K562 (cell line): ENCODE results near the gene KIF5A. TPM values are rescaled to one million over a fixed set of nuclear protein-coding genes. Genes with fewer than 3 reads are reported as not detected.

Source experiments
- ARHGAP35 ChIP-seq: fragments of 450-650 bp; IDR thresholded peaks from 2 replicates; pipeline ENCODE4 v1.6.1; 2018; ENCODE audit not compliant: partially characterized antibody
- CHD2 ChIP-seq: IDR thresholded peaks from 2 replicates; pipeline ENCODE4 v1.6.1; 2011; ENCODE audit warnings: low read depth, low read length
- DPF2 ChIP-seq: fragments of 450-650 bp; IDR thresholded peaks from 2 replicates; pipeline ENCODE4 v1.6.1; 2016
- FOXP1 ChIP-seq: sonication (generic); formaldehyde crosslinking; IDR thresholded peaks from 2 replicates; pipeline ENCODE4 v1.8.0; 2022; ENCODE audit warnings: mild to moderate bottlenecking, missing genetic modification reagents
- MBD2 ChIP-seq: sonication (generic); IDR thresholded peaks from 2 replicates; pipeline ENCODE4 v1.6.1; 2016; ENCODE audit warnings: low read depth, borderline replicate concordance
- RBM14 ChIP-seq: fragments of 200-400 bp; formaldehyde crosslinking; IDR thresholded peaks from 2 replicates; pipeline ENCODE4 v1.6.1; 2018; ENCODE audit warnings: low read depth, mild to moderate bottlenecking, low read length, moderate library complexity, borderline replicate concordance; ENCODE audit not compliant: insufficient read depth
- TOE1 ChIP-seq, 2 experiments: fragments of 450-650 bp in 1 of 2; sonication (generic) in 1 of 2; formaldehyde crosslinking in 1 of 2; IDR thresholded peaks; 2 replicates each; pipeline versions ENCODE4 v1.7.1 to v1.8.0; 2016 to 2022; ENCODE audit warnings: borderline replicate concordance in 2 of 2, mild to moderate bottlenecking in 2 of 2, antibody characterized with exemption in 1 of 2, inconsistent platforms in 1 of 2, low read depth in 1 of 2, missing genetic modification reagents in 1 of 2, moderate library complexity in 1 of 2
- TSC22D4 ChIP-seq: fragments of 450-650 bp; IDR thresholded peaks from 2 replicates; pipeline ENCODE4 v1.6.1; 2016; ENCODE audit warnings: missing genetic modification characterization, missing biosample characterization, control low read depth
- ZC3H11A ChIP-seq: IDR thresholded peaks from 2 replicates; pipeline ENCODE4 v1.6.1; 2012; ENCODE audit warnings: low read depth, low read length, improper control_type of control experiment
- ZNF436 ChIP-seq: fragments of 250-450, 450-650 bp; sonication (Bioruptor Pico); formaldehyde crosslinking; IDR thresholded peaks from 2 replicates; pipeline ENCODE4 v1.7.0; 2020; ENCODE audit warnings: mild to moderate bottlenecking
- polyA plus RNA-seq, 8 experiments: library from polyadenylated mRNA; depleted of rRNA in 4 of 8; stranded (reverse) in 5 of 8; unstranded in 3 of 8; fragments of >200 nt; fragmentation: Nextera tagmentation in 2 of 8; fragmentation: Illumina TruSeq in 1 of 8; extraction: Ambion mirVana in 2 of 8; extraction: Trizol in 1 of 8; gene quantifications; 2 replicates each; pipeline versions ENCODE4 v1.2.1 to v1.2.3, GENCODE V29; 2011 to 2014; ENCODE audit warnings: inconsistent platforms in 1 of 8, missing spikeins in 1 of 8
- total RNA-seq, 7 experiments: library from RNA; depleted of rRNA in 6 of 7; stranded (reverse); fragments of >200 nt in 6 of 7; fragmentation: Illumina TruSeq in 2 of 7; extraction: Trizol in 2 of 7; gene quantifications; 2 replicates each; pipeline versions ENCODE4 v1.2.1 to v1.2.3, GENCODE V29; 2011 to 2021; ENCODE audit warnings: low replicate concordance in 1 of 7
- TF ChIP-seq, protein P1 (sequence below): fragments of 450-650 bp; IDR thresholded peaks from 2 replicates; pipeline ENCODE4 v1.6.1; 2017; ENCODE audit warnings: mild to moderate bottlenecking, moderate library complexity
- TF ChIP-seq, protein P2 (sequence below): IDR thresholded peaks from 3 replicates; pipeline ENCODE4 v1.6.1; 2011; ENCODE audit warnings: borderline replicate concordance, mild to moderate bottlenecking; ENCODE audit not compliant: insufficient read length, insufficient read depth
- TF ChIP-seq, protein P3 (sequence below), 3 experiments: fragments of 200-800 bp in 1 of 3; fragments of 250-450 bp in 1 of 3; fragments of 450-650 bp in 1 of 3; sonication (Bioruptor Pico) in 1 of 3; sonication (Bioruptor generic) in 1 of 3; formaldehyde crosslinking in 1 of 3; IDR thresholded peaks; 2 replicates each; pipeline versions ENCODE4 v1.6.1 to v1.8.0; 2016 to 2022; ENCODE audit warnings: mild to moderate bottlenecking in 2 of 3, missing genetic modification characterization in 2 of 3, missing compliant biosample characterization in 1 of 3, moderate library complexity in 1 of 3
- TF ChIP-seq, protein P4 (sequence below), 2 experiments: IDR thresholded peaks; 2 replicates each; pipeline ENCODE4 v1.6.1; 2011; ENCODE audit warnings: borderline replicate concordance in 1 of 2, control low read depth in 1 of 2, low read depth in 1 of 2, low read length in 1 of 2, mild to moderate bottlenecking in 1 of 2, mixed read lengths in 1 of 2, moderate library complexity in 1 of 2; ENCODE audit not compliant: insufficient read depth in 1 of 2, insufficient read length in 1 of 2, poor library complexity in 1 of 2, severe bottlenecking in 1 of 2; ENCODE audit errors: extremely low read depth in 1 of 2
- TF ChIP-seq, protein P5 (sequence below): fragments of 450-650 bp; formaldehyde crosslinking; IDR thresholded peaks from 2 replicates; pipeline ENCODE4 v1.4.0; 2020; ENCODE audit warnings: mild to moderate bottlenecking, moderate library complexity

KIF5A gene
- total and polyA plus RNA-seq, 9 of the 15 experiments (the other 6 are each of a cell fraction or from before 2014, with no cell fraction given): 3.4 to 17.7 (median 8.0) TPM

DNA sequence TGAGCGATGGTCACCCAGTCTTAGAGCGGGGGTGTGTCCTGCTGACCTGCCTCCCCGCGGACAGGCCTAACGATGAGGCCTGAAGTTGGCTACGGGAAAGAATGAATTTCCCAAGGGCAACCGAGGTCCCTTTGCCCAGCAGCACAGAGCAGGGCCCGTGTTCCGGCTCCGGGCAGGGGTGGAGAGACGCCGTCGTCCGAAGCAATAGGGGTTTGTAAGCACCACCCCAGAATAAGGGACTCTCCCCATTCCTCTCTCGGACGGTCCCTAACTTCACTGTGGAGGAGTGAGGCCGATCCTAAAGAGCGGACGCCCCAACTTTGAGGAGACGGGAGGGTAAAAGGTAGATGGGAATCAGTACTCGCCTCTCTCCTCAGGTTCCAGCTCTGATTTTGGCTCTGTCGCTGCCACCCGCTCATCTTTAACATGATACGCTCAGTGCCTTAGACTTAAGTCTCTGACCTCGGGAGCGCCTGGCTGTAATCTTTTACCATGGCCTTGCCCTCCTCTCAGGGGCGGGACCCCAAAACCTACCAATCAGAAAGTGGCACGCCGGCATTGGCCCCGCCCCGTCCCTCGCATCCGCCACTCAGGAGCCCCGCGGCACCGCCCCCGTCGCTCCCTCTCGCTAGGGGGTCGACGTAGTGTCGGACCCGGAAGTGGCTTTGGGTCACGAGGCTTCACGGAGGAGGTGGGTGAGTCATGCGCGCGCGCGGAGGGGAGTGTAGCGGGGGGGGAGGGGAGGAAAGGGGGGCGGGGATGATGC is 29.6 kb upstream of the KIF5A start, which contains the start of gene DDIT3 (continued):
- TF ChIP-seq, protein P1, sequence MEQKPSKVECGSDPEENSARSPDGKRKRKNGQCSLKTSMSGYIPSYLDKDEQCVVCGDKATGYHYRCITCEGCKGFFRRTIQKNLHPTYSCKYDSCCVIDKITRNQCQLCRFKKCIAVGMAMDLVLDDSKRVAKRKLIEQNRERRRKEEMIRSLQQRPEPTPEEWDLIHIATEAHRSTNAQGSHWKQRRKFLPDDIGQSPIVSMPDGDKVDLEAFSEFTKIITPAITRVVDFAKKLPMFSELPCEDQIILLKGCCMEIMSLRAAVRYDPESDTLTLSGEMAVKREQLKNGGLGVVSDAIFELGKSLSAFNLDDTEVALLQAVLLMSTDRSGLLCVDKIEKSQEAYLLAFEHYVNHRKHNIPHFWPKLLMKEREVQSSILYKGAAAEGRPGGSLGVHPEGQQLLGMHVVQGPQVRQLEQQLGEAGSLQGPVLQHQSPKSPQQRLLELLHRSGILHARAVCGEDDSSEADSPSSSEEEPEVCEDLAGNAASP: no peak
- TF ChIP-seq TOE1 (IDR thresholded peaks at IDR 0.05; ENCODE audit: borderline replicate concordance) (peak; percentile 93), TOE1 (CRISPR knock-in tag; IDR thresholded peaks at IDR 0.05; ENCODE audit: borderline replicate concordance, low read depth) (no peak; the same call in 1 of the 2 replicates), ZNF436 (0 out of 2 replicates have a peak, but pooled peaks have one; percentile 62), DPF2 (0 out of 2 replicates have a peak, but pooled peaks have one; percentile 37), TSC22D4 (tag) (no peak), ZC3H11A (no peak; the same call in 1 of the 2 replicates), RBM14 (no peak), MBD2 (peak; percentile 86), CHD2 (peak; percentile 63), ARHGAP35 (no peak), FOXP1 (CRISPR knock-in tag) (peak; percentile 75; the same call in 1 of the 2 replicates)
- TF ChIP-seq, protein P2, sequence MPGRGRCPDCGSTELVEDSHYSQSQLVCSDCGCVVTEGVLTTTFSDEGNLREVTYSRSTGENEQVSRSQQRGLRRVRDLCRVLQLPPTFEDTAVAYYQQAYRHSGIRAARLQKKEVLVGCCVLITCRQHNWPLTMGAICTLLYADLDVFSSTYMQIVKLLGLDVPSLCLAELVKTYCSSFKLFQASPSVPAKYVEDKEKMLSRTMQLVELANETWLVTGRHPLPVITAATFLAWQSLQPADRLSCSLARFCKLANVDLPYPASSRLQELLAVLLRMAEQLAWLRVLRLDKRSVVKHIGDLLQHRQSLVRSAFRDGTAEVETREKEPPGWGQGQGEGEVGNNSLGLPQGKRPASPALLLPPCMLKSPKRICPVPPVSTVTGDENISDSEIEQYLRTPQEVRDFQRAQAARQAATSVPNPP: no peak
- TF ChIP-seq, protein P3, sequence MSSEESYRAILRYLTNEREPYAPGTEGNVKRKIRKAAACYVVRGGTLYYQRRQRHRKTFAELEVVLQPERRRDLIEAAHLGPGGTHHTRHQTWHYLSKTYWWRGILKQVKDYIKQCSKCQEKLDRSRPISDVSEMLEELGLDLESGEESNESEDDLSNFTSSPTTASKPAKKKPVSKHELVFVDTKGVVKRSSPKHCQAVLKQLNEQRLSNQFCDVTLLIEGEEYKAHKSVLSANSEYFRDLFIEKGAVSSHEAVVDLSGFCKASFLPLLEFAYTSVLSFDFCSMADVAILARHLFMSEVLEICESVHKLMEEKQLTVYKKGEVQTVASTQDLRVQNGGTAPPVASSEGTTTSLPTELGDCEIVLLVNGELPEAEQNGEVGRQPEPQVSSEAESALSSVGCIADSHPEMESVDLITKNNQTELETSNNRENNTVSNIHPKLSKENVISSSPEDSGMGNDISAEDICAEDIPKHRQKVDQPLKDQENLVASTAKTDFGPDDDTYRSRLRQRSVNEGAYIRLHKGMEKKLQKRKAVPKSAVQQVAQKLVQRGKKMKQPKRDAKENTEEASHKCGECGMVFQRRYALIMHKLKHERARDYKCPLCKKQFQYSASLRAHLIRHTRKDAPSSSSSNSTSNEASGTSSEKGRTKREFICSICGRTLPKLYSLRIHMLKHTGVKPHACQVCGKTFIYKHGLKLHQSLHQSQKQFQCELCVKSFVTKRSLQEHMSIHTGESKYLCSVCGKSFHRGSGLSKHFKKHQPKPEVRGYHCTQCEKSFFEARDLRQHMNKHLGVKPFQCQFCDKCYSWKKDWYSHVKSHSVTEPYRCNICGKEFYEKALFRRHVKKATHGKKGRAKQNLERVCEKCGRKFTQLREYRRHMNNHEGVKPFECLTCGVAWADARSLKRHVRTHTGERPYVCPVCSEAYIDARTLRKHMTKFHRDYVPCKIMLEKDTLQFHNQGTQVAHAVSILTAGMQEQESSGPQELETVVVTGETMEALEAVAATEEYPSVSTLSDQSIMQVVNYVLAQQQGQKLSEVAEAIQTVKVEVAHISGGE (CRISPR knock-in tag; IDR thresholded peaks at IDR 0.05): peak in 1 of 3 experiments; percentile 70; a peak in 2 of 6 replicates
- TF ChIP-seq, protein P4, sequence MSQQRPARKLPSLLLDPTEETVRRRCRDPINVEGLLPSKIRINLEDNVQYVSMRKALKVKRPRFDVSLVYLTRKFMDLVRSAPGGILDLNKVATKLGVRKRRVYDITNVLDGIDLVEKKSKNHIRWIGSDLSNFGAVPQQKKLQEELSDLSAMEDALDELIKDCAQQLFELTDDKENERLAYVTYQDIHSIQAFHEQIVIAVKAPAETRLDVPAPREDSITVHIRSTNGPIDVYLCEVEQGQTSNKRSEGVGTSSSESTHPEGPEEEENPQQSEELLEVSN (IDR thresholded peaks at IDR 0.05; ENCODE audit: borderline replicate concordance in 1 of 2, extremely low read depth in 1 of 2, insufficient read depth in 1 of 2, insufficient read length in 1 of 2, low read depth in 1 of 2, low read length in 1 of 2, poor library complexity in 1 of 2, severe bottlenecking in 1 of 2): no peak
- TF ChIP-seq, protein P5, sequence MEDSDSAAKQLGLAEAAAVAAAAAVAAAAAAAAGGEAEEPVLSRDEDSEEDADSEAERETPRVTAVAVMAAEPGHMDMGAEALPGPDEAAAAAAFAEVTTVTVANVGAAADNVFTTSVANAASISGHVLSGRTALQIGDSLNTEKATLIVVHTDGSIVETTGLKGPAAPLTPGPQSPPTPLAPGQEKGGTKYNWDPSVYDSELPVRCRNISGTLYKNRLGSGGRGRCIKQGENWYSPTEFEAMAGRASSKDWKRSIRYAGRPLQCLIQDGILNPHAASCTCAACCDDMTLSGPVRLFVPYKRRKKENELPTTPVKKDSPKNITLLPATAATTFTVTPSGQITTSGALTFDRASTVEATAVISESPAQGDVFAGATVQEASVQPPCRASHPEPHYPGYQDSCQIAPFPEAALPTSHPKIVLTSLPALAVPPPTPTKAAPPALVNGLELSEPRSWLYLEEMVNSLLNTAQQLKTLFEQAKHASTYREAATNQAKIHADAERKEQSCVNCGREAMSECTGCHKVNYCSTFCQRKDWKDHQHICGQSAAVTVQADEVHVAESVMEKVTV (CRISPR knock-in tag): 0 out of 2 replicates have a peak, but pooled peaks have one; percentile 38
